IMR-90 (cell line): Measurements from ENCODE around the gene KIF16B.

Source experiments
- BHLHE40 ChIP-seq: fragments of 150-350 bp; IDR thresholded peaks from 2 replicates; pipeline ENCODE4 v1.6.1; 2016; ENCODE audit warnings: mild to moderate bottlenecking, low read depth, low read length
- CEBPB ChIP-seq: IDR thresholded peaks from 2 replicates; pipeline ENCODE4 v1.6.1; 2012; ENCODE audit warnings: low read depth, low read length, improper control_type of control experiment
- CHD1 ChIP-seq: IDR thresholded peaks from 2 replicates; pipeline ENCODE4 v1.6.1; 2012; ENCODE audit warnings: low read depth, low read length, improper control_type of control experiment
- CTCF ChIP-seq: conservative IDR thresholded peaks from 2 replicates; pipeline ENCODE4 v1.5.1; 2012; ENCODE audit warnings: mild to moderate bottlenecking, low read depth, low read length, improper control_type of control experiment
- ELK1 ChIP-seq: fragments of 150-350 bp; IDR thresholded peaks from 2 replicates; pipeline ENCODE4 v1.6.1; 2016; ENCODE audit warnings: low read depth, mild to moderate bottlenecking, low read length, moderate library complexity, borderline replicate concordance
- FOS ChIP-seq: fragments of 150-350 bp; IDR thresholded peaks from 2 replicates; pipeline ENCODE4 v1.6.1; 2016; ENCODE audit warnings: low read depth, low read length
- MAZ ChIP-seq: IDR thresholded peaks from 2 replicates; pipeline ENCODE4 v1.6.1; 2012; ENCODE audit warnings: low read depth, mild to moderate bottlenecking, low read length, improper control_type of control experiment, moderate library complexity, borderline replicate concordance
- POLR2A ChIP-seq: IDR thresholded peaks from 2 replicates; pipeline ENCODE4 v1.6.1; 2012; ENCODE audit warnings: mild to moderate bottlenecking, low read depth, low read length
- RAD21 ChIP-seq: IDR thresholded peaks from 2 replicates; pipeline ENCODE4 v1.6.1; 2012; ENCODE audit warnings: low read length, improper control_type of control experiment
- RCOR1 ChIP-seq: IDR thresholded peaks from 2 replicates; pipeline ENCODE4 v1.6.1; 2012; ENCODE audit warnings: mild to moderate bottlenecking, low read length, improper control_type of control experiment; ENCODE audit not compliant: insufficient replicate concordance
- RFX5 ChIP-seq: IDR thresholded peaks from 2 replicates; pipeline ENCODE4 v1.8.0; 2012; ENCODE audit warnings: low read depth, mild to moderate bottlenecking, low read length, moderate library complexity
- SMC3 ChIP-seq: fragments of 150-350 bp; IDR thresholded peaks from 2 replicates; pipeline ENCODE4 v1.6.1; 2016; ENCODE audit warnings: low read depth, mild to moderate bottlenecking, antibody characterized with exemption, low read length, moderate library complexity
- TF ChIP-seq, protein P1 (sequence below): fragments of 150-350 bp; IDR thresholded peaks from 2 replicates; pipeline ENCODE4 v1.6.1; 2017; ENCODE audit warnings: mild to moderate bottlenecking, antibody characterized with exemption, low read length, low read depth

DNA sequence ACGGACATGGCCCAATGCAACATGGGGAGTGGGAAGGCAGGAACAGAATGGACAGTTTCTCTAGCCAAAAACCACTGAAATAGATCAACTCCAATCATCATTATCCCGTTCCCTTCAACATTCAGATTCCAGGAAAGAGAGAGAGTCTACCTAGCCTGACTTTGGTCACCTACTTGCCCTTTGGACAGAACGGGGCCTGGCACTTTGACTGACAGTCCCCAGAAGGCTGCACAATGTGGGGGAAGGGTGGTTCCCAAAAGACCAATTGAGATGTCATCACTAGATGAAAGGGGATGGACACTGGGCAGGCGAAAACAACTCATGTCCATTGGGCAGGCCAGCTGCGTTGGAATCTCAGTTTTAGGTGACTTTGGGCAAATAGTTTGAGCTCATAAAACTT is 15.0 kb upstream of the KIF16B start:
- TF ChIP-seq POLR2A: no peak
- no peak for TF ChIP-seq CTCF
- TF ChIP-seq RFX5: no peak
- no peak for TF ChIP-seq SMC3
- no peak for TF ChIP-seq CEBPB
- no peak for TF ChIP-seq RAD21
- no peak for TF ChIP-seq MAZ
- no peak for TF ChIP-seq RCOR1
- TF ChIP-seq, protein P1, sequence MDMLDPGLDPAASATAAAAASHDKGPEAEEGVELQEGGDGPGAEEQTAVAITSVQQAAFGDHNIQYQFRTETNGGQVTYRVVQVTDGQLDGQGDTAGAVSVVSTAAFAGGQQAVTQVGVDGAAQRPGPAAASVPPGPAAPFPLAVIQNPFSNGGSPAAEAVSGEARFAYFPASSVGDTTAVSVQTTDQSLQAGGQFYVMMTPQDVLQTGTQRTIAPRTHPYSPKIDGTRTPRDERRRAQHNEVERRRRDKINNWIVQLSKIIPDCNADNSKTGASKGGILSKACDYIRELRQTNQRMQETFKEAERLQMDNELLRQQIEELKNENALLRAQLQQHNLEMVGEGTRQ: no peak
- TF ChIP-seq ELK1: no peak
- no peak for TF ChIP-seq BHLHE40
- no peak for TF ChIP-seq CHD1
- no peak for TF ChIP-seq FOS
